Hepatocyte (in vitro differentiated cells): ENCODE data around the gene OLA1.

Experiments
- CTCF ChIP-seq: fragments of 200-600 bp; sonication (generic); IDR thresholded peaks from 2 replicates; pipeline ENCODE4 v1.5.1; 2016; ENCODE audit warnings: antibody characterized with exemption, mild to moderate bottlenecking; ENCODE audit not compliant: poor library complexity
- EZH2phosphoT487 ChIP-seq: fragments of 200-600 bp; sonication (generic); IDR thresholded peaks from one replicate; pipeline ENCODE4 v1.6.1; 2018; ENCODE audit warnings: antibody characterized with exemption, mild to moderate bottlenecking, low read depth, moderate library complexity; ENCODE audit not compliant: unreplicated experiment, severe bottlenecking

- TF ChIP-seq CTCF (no peak), EZH2phosphoT487 (no peak)
These were observed 68.1 kb downstream of the OLA1 start for GRCh38 chr2:174180165-174180724.
